VCaP (cell line): Measurements from ENCODE around the gene HSF2BP.
"Not testable (repeated sequence)": the region's sequence is repeated elsewhere in the genome, so short reads cannot be mapped to it uniquely, and the experiment has no call there.

Experiments used
- H3K27ac ChIP-seq: fragments of 450-650 bp; 2 replicates; pipeline ENCODE4 v1.5.1; 2017
- CTCF ChIP-seq: fragments of 450-650 bp; conservative IDR thresholded peaks from 2 replicates; pipeline ENCODE4 v1.5.1; 2017; ENCODE audit warnings: mild to moderate bottlenecking, moderate library complexity

HSF2BP gene

GRCh38 chr21:43598416-43599120 is 60.7 kb downstream of the HSF2BP start:
- peak overlapping the region; percentile 54 for H3K27ac ChIP-seq

GRCh38 chr21:43597540-43598250 is 61.6 kb downstream of the HSF2BP start:
- H3K27ac ChIP-seq = peak overlapping the region; percentile 54
- no peak for TF ChIP-seq CTCF

More at GRCh38 chr21:43598416-43599120, 60.7 kb downstream of the HSF2BP start:
- TF ChIP-seq CTCF = no peak

- no peak for TF ChIP-seq CTCF
- peak overlapping the region; percentile 54 for H3K27ac ChIP-seq
Observed at GRCh38 chr21:43597052-43597451, 62.2 kb downstream of the HSF2BP start.

- peak overlapping the region; percentile 54; the same call in 1 of the 2 replicates for H3K27ac ChIP-seq
- TF ChIP-seq CTCF = no peak
Observed at GRCh38 chr21:43596616-43597015, 62.7 kb downstream of the HSF2BP start.

GRCh38 chr21:43595769-43596168 is 63.5 kb downstream of the HSF2BP start:
- not testable (repeated sequence) for H3K27ac ChIP-seq

GRCh38 chr21:43593078-43593477 is 66.2 kb downstream of the HSF2BP start:
- TF ChIP-seq CTCF = no peak
- no peak overlapping the region for H3K27ac ChIP-seq

- H3K27ac ChIP-seq = no peak overlapping the region
- no peak for TF ChIP-seq CTCF
Observed at GRCh38 chr21:43591571-43591970, 67.7 kb downstream of the HSF2BP start.

GRCh38 chr21:43590194-43590593 is 69.1 kb downstream of the HSF2BP start:
- no peak overlapping the region for H3K27ac ChIP-seq

More at GRCh38 chr21:43590194-43590593, 69.1 kb downstream of the HSF2BP start:
- TF ChIP-seq CTCF = no peak
